ENCODE measurements around the gene MDM4.

- TF ChIP-seq CTCF (IDR thresholded peaks at IDR 0.05): no peak
- TF ChIP-seq POLR2A (IDR thresholded peaks at IDR 0.05): no peak
Observed at GRCh38 chr1:204558467-204558866, 42.3 kb downstream of the MDM4 start.
